HG03354 (cell line): ENCODE data around the gene ZNF488.

Experiments
- ATAC-seq: cut with Tn5 transposase; IDR thresholded peaks from one replicate; pipeline ENCODE4 v1.9.1; 2021; ENCODE audit warnings: mild to moderate bottlenecking; ENCODE audit not compliant: unreplicated experiment, poor library complexity, severe bottlenecking

Gene ZNF488

DNA sequence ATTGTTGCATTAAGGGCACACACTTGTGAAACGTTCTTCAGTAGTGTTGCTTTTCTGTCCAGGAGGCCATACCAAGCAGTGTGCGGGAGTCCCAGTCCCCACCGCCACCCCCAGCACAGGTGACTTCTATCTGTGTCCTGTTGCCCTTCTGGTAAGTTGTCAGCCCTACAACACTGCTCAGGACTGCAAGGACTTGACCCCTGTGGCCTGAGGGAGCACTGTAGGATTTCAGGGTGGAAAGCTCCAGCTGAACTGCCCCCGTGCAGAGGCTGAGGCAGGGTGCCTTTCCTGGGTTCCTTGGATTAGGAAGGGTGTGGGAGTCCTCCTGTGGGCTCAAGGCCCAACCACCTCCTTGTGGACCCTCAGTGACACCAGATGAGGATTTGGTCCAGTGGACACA is 26.8 kb upstream of the ZNF488 start:
- no peak for ATAC-seq

DNA sequence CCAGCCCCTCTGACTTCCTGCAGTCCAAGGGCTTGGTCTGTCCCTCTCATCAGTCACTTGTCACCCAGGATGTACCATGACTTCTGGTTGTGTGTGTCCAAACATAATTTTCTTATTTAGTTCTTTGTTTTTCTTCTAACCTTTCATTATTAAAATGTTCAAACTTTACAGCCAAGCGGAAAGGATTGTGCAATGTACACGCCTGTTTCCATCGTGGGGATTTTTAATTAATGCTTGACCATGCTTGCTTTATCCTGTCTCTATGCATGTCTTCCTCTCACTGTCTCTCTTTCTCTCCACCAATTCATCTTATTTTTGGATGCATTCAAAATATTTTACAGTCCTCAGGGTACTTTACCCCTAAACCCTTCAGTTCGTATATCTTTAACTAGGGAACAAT is 26.2 kb upstream of the ZNF488 start:
- no peak for ATAC-seq

- no peak for ATAC-seq
Measured at GRCh38 chr10:47409866-47410256, 25.8 kb upstream of the ZNF488 start.

DNA sequence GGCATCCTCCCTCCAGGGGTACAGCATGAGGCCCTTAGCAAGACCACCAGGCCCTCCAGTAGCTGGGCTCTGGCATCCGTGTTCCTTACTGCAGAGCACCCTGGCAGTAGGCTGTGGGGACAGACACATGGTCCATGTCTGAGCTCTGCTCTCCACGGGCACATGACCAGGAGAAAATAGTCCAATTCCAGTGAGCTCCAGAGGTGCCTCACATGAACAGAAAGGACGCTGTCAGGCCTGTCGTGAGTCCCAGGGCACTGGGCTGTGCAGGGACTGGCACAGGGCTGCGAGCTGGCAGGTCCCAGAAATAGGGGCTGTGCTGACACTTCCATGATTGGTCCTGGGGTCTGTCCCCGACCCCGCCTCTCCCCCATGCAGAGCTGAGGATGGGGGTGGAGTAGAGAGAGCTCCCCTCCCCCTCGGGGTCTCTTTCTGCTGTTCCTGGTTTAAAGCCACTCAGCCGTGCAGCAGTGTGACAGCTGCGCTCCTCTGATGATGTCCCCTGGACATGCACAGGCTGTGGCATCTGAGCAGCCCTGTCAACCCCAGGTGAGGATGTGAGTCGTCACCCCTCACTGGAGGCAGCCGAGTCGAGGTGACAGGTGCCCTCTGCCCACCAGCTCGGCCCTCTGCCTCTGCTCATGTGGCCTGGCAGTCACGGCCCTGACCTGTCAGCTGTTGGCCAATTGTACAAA is 25.2 kb upstream of the ZNF488 start:
- ATAC-seq: no peak

GRCh38 chr10:47408606-47409005 is 24.5 kb upstream of the ZNF488 start:
- ATAC-seq: no peak

- ATAC-seq: no peak
Measured at GRCh38 chr10:47406870-47407691, 23.0 kb upstream of the ZNF488 start.

- no peak for ATAC-seq
Measured at GRCh38 chr10:47406548-47406869, 22.4 kb upstream of the ZNF488 start.

GRCh38 chr10:47405857-47406547 is 21.9 kb upstream of the ZNF488 start:
- no peak for ATAC-seq

- ATAC-seq: no peak
Measured at GRCh38 chr10:47404937-47405336, 20.8 kb upstream of the ZNF488 start.

DNA sequence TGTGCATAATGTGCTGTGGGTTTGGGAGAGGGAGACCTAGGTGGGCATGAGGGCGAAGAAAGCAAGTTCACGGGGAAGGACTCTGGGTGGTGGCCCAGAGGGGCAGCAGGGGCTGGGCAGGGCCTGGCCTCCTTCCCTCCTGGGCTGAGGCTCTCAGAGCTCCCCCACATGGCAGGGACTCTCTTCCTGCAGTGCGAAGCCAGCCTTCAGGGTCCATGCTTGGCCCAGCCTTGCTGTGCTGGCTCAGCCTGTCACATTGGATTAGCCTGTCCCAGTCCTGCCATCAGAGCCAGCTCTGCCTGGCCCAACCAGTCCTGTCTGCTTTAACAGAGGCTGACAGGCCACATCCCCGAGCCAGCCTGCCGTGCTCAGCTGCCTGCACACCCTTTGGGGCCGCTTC is 20.4 kb upstream of the ZNF488 start:
- ATAC-seq: no peak

DNA sequence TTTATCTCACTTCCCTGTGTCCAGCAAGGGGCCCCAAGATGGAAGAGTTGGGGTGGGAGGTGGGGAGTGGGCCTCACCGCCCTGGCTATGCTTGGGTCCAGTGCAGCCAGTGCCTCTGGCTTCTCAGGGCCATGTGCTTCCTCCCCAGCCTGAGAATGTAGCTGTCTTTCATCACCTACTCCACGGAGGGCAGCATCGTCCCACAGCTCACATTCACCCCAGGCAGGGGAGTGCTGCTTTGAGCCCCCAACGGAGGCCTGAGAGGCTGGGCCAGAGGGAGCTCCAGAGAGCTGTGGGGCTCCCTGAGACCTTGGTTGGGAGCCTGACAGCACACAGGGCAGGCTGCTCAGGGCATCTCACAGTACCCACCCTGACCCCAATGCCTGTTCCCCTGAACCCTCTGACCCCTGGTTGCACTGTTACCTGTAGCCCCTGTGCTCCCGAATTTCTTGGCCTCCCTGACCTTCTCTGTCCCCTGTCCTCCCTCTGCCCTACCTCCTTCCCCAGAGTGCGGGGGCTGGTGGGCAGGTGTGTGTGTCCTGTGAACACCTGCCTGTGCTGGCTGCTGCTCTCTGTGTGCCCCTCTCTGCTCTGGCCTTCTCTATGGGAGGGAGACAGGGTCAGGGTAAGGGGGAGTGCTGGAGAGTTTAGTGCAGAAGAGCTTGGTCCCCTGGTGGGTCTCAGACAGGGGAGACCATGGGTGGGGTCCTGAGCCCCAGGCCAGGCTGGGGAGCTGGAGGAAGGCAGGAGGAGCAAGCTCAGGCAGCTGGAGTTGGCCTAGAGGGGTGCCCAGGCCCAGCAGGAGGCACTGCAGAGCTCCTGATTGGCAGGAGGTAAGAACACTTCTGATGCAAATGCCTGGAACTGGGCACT is 19.6 kb upstream of the ZNF488 start:
- no peak for ATAC-seq

GRCh38 chr10:47402641-47403301 is 18.7 kb upstream of the ZNF488 start:
- ATAC-seq: no peak

DNA sequence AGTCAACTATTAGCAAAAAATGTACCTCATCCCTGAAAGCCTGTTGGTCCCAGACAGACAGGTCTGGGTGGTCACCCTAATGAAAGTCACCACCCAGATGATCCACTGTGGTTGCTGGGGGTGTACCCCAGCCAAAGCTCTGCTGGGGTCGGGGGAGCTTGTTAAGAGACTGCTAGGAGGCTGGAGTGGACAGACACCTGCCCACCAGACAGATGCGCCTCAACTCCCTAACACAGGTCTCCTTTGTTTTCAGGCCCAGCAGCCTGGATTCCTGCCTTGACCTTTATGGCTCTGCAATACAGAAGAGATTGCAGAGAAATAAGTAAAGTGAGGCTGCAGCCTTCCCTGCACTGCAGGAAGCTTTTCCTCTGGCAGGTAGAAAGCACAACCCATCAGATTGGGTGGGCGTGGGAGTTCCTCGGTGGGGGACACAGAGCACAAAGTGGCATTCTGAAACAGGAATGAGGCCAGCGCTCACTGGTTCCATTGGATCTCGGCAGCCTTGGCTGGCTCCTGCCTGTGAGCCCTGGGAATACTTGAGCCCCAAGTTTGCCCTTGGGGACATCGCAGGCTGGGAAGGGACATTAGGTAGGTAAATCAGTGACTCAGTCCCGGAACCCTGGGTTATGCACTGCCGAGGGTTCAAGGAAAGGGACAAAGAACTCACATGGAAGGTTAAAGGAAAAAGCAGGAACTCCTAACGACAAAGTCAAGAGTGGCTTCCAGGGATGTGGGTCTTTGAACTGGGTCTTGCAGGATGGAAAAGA is 18.0 kb upstream of the ZNF488 start:
- ATAC-seq: no peak

DNA sequence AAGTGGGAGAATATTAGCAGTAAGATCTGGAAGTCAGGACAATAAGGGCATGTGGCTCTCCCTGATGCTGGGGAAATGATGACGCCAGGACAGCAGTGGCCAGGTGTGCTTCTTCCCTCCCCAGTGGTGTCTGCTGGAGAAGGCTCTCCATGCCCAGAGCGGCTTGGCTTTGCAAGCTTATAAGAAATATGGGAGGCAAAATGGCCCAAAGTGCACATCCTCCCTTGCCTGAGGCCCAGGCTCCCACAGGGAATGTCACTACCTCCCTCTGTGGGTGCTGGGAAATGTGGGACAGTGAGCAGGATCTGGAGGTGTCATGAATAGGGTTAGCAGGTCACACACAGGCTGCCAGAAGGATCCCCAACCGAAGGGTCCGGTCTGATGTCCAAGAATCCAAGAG is 17.1 kb upstream of the ZNF488 start:
- no peak for ATAC-seq

DNA sequence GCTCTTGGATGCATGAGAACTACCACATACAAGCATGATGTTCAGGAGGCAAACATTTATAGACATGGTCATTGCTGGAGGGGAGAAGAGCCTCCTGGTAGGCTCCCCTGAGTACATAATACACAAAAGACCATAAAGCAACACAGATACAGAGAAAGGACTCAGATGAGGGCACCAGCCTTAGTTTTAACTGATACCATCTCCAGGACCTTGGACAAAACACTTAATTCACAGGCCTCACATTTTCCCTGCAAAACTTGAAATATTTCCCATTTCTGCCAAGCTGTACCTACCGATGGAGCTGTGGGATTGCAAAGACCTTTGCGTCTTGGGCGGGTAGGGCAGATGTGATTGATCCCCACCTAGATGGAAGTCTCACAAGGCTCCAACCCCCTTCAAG is 16.7 kb upstream of the ZNF488 start:
- no peak for ATAC-seq

DNA sequence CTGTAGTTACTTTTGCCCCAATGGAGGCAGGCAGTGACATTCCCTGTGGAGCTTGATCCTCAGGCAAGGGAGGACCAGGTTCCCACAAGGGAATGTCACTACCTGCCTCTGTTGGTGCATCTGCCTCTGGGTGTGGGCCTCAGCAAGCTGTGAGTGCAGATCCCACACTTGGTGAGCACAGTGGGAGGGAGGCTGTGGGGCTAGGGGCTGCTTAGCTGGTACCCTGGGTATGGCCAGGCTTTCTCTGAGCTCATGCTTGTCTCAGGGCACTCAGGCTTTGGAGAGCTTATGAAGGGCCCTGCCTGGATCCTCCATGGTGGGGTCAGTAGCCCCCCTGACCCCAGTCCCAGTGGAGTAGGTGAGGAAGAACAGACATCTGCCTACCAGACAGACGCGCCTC is 16.2 kb upstream of the ZNF488 start:
- ATAC-seq: no peak

DNA sequence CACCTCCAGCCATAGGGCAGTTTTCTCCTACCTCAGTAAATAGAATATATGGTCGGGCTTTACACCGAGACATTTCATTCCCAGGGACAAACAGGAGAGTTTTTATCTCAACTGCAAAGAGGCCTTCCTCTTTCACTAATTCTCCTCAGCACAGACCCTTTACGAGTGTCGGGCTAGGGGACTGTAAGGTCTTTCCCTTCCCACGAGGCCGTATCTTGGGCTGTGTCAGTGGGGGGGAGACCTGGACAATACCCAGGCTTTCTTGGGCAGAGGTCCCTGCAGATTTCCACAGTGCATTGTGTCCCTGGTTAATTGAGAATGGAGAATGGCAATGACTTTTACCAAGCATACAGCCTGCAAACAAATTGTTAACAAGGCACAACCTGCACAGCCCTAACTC is 13.2 kb upstream of the ZNF488 start:
- no peak for ATAC-seq

DNA sequence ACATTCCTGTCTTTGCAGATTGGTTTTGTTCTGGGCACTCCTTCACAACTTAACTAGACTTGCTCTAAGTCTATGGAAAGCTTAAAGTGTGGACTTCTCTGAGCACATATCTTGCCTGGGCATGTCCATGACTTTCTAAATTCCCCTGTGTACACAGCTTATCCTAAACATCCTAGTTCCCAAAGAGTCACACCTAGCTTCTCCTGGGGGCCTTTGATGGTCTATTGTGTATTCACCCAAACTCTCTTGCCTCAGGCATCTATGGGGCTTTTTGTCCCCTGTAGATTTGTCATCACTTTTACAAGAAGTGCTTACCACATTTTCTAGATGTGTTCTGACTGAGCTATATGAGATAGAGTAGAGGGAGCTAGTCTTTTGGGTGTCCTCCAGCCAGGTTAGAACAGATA is 12.2 kb upstream of the ZNF488 start:
- no peak for ATAC-seq

- ATAC-seq: no peak
Measured at GRCh38 chr10:47389619-47390018, 5.5 kb upstream of the ZNF488 start.
